Nephron progenitor cell (in vitro differentiated cells): ENCODE measurements around the gene CPA4.

Source experiments
- DNase-seq: peaks from one replicate; pipeline ENCODE4 v3.0.0; 2021
- H3K27ac Mint-ChIP-seq: 2 replicates; pipeline ENCODE4 v1.8.0; 2021; ENCODE audit warnings: mild to moderate bottlenecking, moderate library complexity, mixed read lengths
- H3K27me3 Mint-ChIP-seq: 2 replicates; pipeline ENCODE4 v1.8.0; 2021; ENCODE audit warnings: mild to moderate bottlenecking, low read depth, mixed read lengths; ENCODE audit not compliant: poor library complexity
- H3K36me3 Mint-ChIP-seq: 2 replicates; pipeline ENCODE4 v1.8.0; 2021; ENCODE audit warnings: low read depth, mixed read lengths
- H3K4me1 Mint-ChIP-seq: 2 replicates; pipeline ENCODE4 v1.8.0; 2021; ENCODE audit warnings: mixed read lengths
- H3K4me3 Mint-ChIP-seq: 2 replicates; pipeline ENCODE4 v1.8.0; 2021; ENCODE audit warnings: mild to moderate bottlenecking, moderate library complexity, mixed read lengths
- H3K9me3 Mint-ChIP-seq: 2 replicates; pipeline ENCODE4 v1.8.0; 2021; ENCODE audit warnings: mild to moderate bottlenecking, moderate library complexity, mixed read lengths
- CTCF ChIP-seq: fragments of 200-600 bp; sonication (generic); IDR thresholded peaks from 2 replicates; pipeline ENCODE4 v1.5.0; 2021; ENCODE audit warnings: antibody characterized with exemption

CPA4 gene

GRCh38 chr7:130258494-130259078 lies 34.4 kb upstream of the CPA4 start:
- H3K36me3 Mint-ChIP-seq, result peaks cover 39% of the 10 kb centered on the region
- no peak for DNase-seq
- no peak overlapping the region for H3K4me3 Mint-ChIP-seq
- no peak overlapping the region for H3K27ac Mint-ChIP-seq
- peaks cover 3% of the 10 kb centered on the region for H3K27me3 Mint-ChIP-seq
- H3K4me1 Mint-ChIP-seq, result peaks cover 26% of the 10 kb centered on the region
- no peak for TF ChIP-seq CTCF
- peaks cover 71% of the 10 kb centered on the region for H3K9me3 Mint-ChIP-seq

GRCh38 chr7:130262448-130262847 lies 30.5 kb upstream of the CPA4 start:
- H3K36me3 Mint-ChIP-seq, result peaks cover 16% of the 10 kb centered on the region
- DNase-seq, result no peak
- H3K27me3 Mint-ChIP-seq, result peaks cover 4% of the 10 kb centered on the region
- peak overlapping the region; percentile 79 for H3K27ac Mint-ChIP-seq
- H3K9me3 Mint-ChIP-seq, result peaks cover 38% of the 10 kb centered on the region
- no peak for TF ChIP-seq CTCF
- H3K4me1 Mint-ChIP-seq, result peaks cover 58% of the 10 kb centered on the region
- no peak overlapping the region for H3K4me3 Mint-ChIP-seq

- TF ChIP-seq CTCF, result no peak
- no peak for DNase-seq
- H3K36me3 Mint-ChIP-seq, result peaks cover 14% of the 10 kb centered on the region
- peaks cover 65% of the 10 kb centered on the region for H3K4me1 Mint-ChIP-seq
- peaks cover 4% of the 10 kb centered on the region for H3K27me3 Mint-ChIP-seq
- peaks cover 32% of the 10 kb centered on the region for H3K9me3 Mint-ChIP-seq
- no peak overlapping the region for H3K4me3 Mint-ChIP-seq
- peak overlapping the region; percentile 79 for H3K27ac Mint-ChIP-seq
Observed at GRCh38 chr7:130263130-130263529, 29.8 kb upstream of the CPA4 start.

- H3K4me1 Mint-ChIP-seq, result peaks cover 87% of the 10 kb centered on the region
- H3K9me3 Mint-ChIP-seq, result peaks cover 2% of the 10 kb centered on the region
- peak within 1 kb of the TSS; percentile 86 for H3K27ac Mint-ChIP-seq
- no peak within 1 kb of the TSS for H3K4me3 Mint-ChIP-seq
- no peak for TF ChIP-seq CTCF
- H3K27me3 Mint-ChIP-seq, result peaks cover 4% of the 10 kb centered on the region
- H3K36me3 Mint-ChIP-seq, result no peaks in the 10 kb centered on the region
- DNase-seq, result no peak
Observed at GRCh38 chr7:130266258-130266960, 26.6 kb upstream of the CPA4 start, which contains the start of gene CPA2. TSS of gene CPA2 (plus strand) at chr7:130266863. CDS start at chr7:130266882, 19 bp downstream.

- no peak for DNase-seq
- H3K4me1 Mint-ChIP-seq, result peaks cover 89% of the 10 kb centered on the region
- no peak overlapping the region for H3K27ac Mint-ChIP-seq
- H3K36me3 Mint-ChIP-seq, result no peaks in the 10 kb centered on the region
- H3K9me3 Mint-ChIP-seq, result no peaks in the 10 kb centered on the region
- no peak for TF ChIP-seq CTCF
- H3K4me3 Mint-ChIP-seq, result no peak overlapping the region
- H3K27me3 Mint-ChIP-seq, result peaks cover 4% of the 10 kb centered on the region
Observed at GRCh38 chr7:130266961-130267321, 26.0 kb upstream of the CPA4 start.
